ENCODE results near the gene TRIM65.
A peak's percentile ranks its signal among the peaks of the same experiment; 100 is the strongest.

Gene TRIM65

GRCh38 chr17:75846692-75847613 is 49.8 kb downstream of the TRIM65 start:
- DNase-seq (ENCODE audit: low read depth): no peak
- H3K4me3 ChIP-seq (ENCODE audit: low read depth, low read length): no peak overlapping the region
- TF ChIP-seq, protein P1, sequence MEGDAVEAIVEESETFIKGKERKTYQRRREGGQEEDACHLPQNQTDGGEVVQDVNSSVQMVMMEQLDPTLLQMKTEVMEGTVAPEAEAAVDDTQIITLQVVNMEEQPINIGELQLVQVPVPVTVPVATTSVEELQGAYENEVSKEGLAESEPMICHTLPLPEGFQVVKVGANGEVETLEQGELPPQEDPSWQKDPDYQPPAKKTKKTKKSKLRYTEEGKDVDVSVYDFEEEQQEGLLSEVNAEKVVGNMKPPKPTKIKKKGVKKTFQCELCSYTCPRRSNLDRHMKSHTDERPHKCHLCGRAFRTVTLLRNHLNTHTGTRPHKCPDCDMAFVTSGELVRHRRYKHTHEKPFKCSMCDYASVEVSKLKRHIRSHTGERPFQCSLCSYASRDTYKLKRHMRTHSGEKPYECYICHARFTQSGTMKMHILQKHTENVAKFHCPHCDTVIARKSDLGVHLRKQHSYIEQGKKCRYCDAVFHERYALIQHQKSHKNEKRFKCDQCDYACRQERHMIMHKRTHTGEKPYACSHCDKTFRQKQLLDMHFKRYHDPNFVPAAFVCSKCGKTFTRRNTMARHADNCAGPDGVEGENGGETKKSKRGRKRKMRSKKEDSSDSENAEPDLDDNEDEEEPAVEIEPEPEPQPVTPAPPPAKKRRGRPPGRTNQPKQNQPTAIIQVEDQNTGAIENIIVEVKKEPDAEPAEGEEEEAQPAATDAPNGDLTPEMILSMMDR (IDR thresholded peaks at IDR 0.05; ENCODE audit: control insufficient read depth, extremely low read depth, insufficient read depth): no peak

- DNase-seq (ENCODE audit: low read depth): no peak
- TF ChIP-seq, protein P1 (IDR thresholded peaks at IDR 0.05; ENCODE audit: control insufficient read depth, extremely low read depth, insufficient read depth): no peak
- no peak overlapping the region for H3K4me3 ChIP-seq (ENCODE audit: low read depth, low read length)
Observed at GRCh38 chr17:75845933-75846691, 50.6 kb downstream of the TRIM65 start.

GRCh38 chr17:75845058-75845711 is 51.6 kb downstream of the TRIM65 start:
- DNase-seq (ENCODE audit: low read depth): peak; percentile 80
- H3K4me3 ChIP-seq (ENCODE audit: low read depth, low read length): no peak overlapping the region
- TF ChIP-seq, protein P1 (IDR thresholded peaks at IDR 0.05; ENCODE audit: control insufficient read depth, extremely low read depth, insufficient read depth): peak; percentile 75

DNA sequence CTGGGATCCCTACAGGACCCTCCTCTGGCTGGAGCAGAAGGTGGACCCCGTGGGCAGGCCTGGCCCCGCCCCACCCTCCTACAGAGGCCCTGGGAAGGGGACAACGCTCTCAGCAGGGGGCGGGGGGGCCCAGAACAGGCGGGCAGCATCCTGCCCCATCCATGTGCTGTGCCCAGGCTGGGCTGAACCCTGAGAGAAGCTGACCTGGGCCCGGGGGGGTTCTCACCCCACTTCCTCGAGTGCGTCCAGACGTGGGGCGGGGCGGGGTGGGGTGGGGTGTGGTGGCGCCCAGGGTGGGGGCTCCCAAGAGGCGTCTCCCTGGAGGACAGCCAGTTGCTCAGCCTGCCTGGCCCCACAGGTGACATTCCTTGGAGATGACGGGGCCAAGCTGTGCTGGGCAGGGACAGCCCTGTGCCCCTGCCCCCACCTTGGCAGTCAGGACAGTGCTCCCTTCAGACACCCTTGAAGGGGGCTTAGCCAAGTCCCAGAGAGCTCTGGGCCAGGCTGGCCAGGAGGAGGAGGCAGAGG is 52.2 kb downstream of the TRIM65 start:
- no peak for DNase-seq (ENCODE audit: low read depth)
- no peak overlapping the region for H3K4me3 ChIP-seq (ENCODE audit: low read depth, low read length)
- TF ChIP-seq, protein P1 (IDR thresholded peaks at IDR 0.05; ENCODE audit: control insufficient read depth, extremely low read depth, insufficient read depth): no peak

- no peak for DNase-seq (ENCODE audit: low read depth)
- TF ChIP-seq, protein P1 (IDR thresholded peaks at IDR 0.05; ENCODE audit: control insufficient read depth, extremely low read depth, insufficient read depth): no peak
- no peak within 1 kb of the TSS for H3K4me3 ChIP-seq (ENCODE audit: low read depth, low read length)
Observed at GRCh38 chr17:75843577-75844529, 52.9 kb downstream of the TRIM65 start, which contains the start of gene UNC13D. UNC13D (minus strand) TSS chr17:75844404; CDS start chr17:75844337, 67 bp downstream.
